MM.1S (cell line): ENCODE data around the gene UBL3.

Source experiments
- DNase-seq: peaks from one replicate; pipeline ENCODE4 v3.0.0-alpha.2; 2015
- H2AFZ ChIP-seq: fragments of 300-600 bp; sonication (generic); 2 replicates; pipeline ENCODE4 v1.6.0; 2016; ENCODE audit warnings: antibody characterized with exemption, low read length
- H3F3A ChIP-seq: fragments of 300-600 bp; sonication (generic); 2 replicates; pipeline ENCODE4 v1.6.1; 2016; ENCODE audit warnings: mild to moderate bottlenecking, antibody characterized with exemption, low read length, moderate library complexity, mixed read lengths; ENCODE audit not compliant: insufficient read depth
- H3K27ac ChIP-seq: fragments of 300-600 bp; sonication (generic); 2 replicates; pipeline ENCODE4 v1.5.1; 2016; ENCODE audit warnings: mild to moderate bottlenecking, low read length
- H3K27me3 ChIP-seq: fragments of 300-600 bp; sonication (generic); replicated peaks from 2 replicates; pipeline ENCODE4 v1.6.0; 2016; ENCODE audit warnings: low read length; ENCODE audit not compliant: insufficient read depth
- H3K36me3 ChIP-seq: fragments of 300-600 bp; sonication (generic); replicated peaks from 2 replicates; pipeline ENCODE4 v1.6.1; 2016; ENCODE audit warnings: mild to moderate bottlenecking, low read length, mixed read lengths; ENCODE audit not compliant: insufficient read depth
- H3K4me1 ChIP-seq: fragments of 300-600 bp; sonication (generic); 2 replicates; pipeline ENCODE4 v1.6.1; 2016; ENCODE audit warnings: low read length, mixed read lengths
- H3K4me2 ChIP-seq: fragments of 300-600 bp; sonication (generic); 2 replicates; pipeline ENCODE4 v1.6.0; 2016; ENCODE audit warnings: low read depth, low read length
- H3K4me3 ChIP-seq: fragments of 300-600 bp; sonication (generic); 2 replicates; pipeline ENCODE4 v1.5.1; 2016; ENCODE audit warnings: low read length, mixed read lengths
- H3K79me2 ChIP-seq: fragments of 300-600 bp; sonication (generic); 2 replicates; pipeline ENCODE4 v1.6.1; 2016; ENCODE audit warnings: mixed run types, low read length, mixed read lengths
- H3K9ac ChIP-seq: fragments of 300-600 bp; sonication (generic); 2 replicates; pipeline ENCODE4 v1.6.1; 2016; ENCODE audit warnings: low read length, mixed read lengths
- H3K9me2 ChIP-seq: fragments of 300-600 bp; sonication (generic); replicated peaks from 2 replicates; pipeline ENCODE4 v1.6.1; 2016; ENCODE audit warnings: mild to moderate bottlenecking, low read length, mixed read lengths; ENCODE audit not compliant: insufficient read depth
- H3K9me3 ChIP-seq: fragments of 300-600 bp; sonication (generic); replicated peaks from 2 replicates; pipeline ENCODE4 v1.6.1; 2016; ENCODE audit warnings: mild to moderate bottlenecking, low read length, mixed read lengths; ENCODE audit not compliant: insufficient read depth
- H4K20me1 ChIP-seq: fragments of 300-600 bp; sonication (generic); 2 replicates; pipeline ENCODE4 v1.6.1; 2016; ENCODE audit warnings: mild to moderate bottlenecking, low read length, moderate library complexity, mixed read lengths; ENCODE audit not compliant: insufficient read depth
- EZH2 ChIP-seq: fragments of 300-600 bp; sonication (generic); optimal IDR thresholded peaks from 2 replicates; pipeline ENCODE3; 2017; ENCODE audit warnings: low read depth, mild to moderate bottlenecking, antibody characterized with exemption, low read length, mixed read lengths
- EZH2phosphoT487 ChIP-seq: fragments of 300-600 bp; sonication (generic); IDR thresholded peaks from 2 replicates; pipeline ENCODE4 v1.6.1; 2018; ENCODE audit warnings: antibody characterized with exemption, low read length
- TF ChIP-seq, protein P1 (sequence below): fragments of 300-600 bp; sonication (generic); IDR thresholded peaks from 2 replicates; pipeline ENCODE4 v1.5.1; 2016; ENCODE audit warnings: antibody characterized with exemption, low read length, mixed read lengths

Gene UBL3

GRCh38 chr13:29802621-29803020 lies 47.8 kb downstream of the UBL3 start:
- Histone ChIP-seq H3F3A (no peaks in the 10 kb centered on the region), H3K36me3 (no peaks in the 10 kb centered on the region), H4K20me1 (no peaks in the 10 kb centered on the region), H3K4me1 (no peaks in the 10 kb centered on the region), H3K79me2 (no peaks in the 10 kb centered on the region), H3K4me2 (no peak overlapping the region), H3K9me2 (no peaks in the 10 kb centered on the region), H3K27me3 (no peaks in the 10 kb centered on the region), H2AFZ (no peak overlapping the region), H3K9ac (no peak overlapping the region), H3K9me3 (no peaks in the 10 kb centered on the region), H3K27ac (no peak overlapping the region), H3K4me3 (no peak overlapping the region)
- TF ChIP-seq, protein P1, sequence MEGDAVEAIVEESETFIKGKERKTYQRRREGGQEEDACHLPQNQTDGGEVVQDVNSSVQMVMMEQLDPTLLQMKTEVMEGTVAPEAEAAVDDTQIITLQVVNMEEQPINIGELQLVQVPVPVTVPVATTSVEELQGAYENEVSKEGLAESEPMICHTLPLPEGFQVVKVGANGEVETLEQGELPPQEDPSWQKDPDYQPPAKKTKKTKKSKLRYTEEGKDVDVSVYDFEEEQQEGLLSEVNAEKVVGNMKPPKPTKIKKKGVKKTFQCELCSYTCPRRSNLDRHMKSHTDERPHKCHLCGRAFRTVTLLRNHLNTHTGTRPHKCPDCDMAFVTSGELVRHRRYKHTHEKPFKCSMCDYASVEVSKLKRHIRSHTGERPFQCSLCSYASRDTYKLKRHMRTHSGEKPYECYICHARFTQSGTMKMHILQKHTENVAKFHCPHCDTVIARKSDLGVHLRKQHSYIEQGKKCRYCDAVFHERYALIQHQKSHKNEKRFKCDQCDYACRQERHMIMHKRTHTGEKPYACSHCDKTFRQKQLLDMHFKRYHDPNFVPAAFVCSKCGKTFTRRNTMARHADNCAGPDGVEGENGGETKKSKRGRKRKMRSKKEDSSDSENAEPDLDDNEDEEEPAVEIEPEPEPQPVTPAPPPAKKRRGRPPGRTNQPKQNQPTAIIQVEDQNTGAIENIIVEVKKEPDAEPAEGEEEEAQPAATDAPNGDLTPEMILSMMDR = no peak
- TF ChIP-seq EZH2 (no peak), EZH2phosphoT487 (no peak)
- no peak for DNase-seq

DNA sequence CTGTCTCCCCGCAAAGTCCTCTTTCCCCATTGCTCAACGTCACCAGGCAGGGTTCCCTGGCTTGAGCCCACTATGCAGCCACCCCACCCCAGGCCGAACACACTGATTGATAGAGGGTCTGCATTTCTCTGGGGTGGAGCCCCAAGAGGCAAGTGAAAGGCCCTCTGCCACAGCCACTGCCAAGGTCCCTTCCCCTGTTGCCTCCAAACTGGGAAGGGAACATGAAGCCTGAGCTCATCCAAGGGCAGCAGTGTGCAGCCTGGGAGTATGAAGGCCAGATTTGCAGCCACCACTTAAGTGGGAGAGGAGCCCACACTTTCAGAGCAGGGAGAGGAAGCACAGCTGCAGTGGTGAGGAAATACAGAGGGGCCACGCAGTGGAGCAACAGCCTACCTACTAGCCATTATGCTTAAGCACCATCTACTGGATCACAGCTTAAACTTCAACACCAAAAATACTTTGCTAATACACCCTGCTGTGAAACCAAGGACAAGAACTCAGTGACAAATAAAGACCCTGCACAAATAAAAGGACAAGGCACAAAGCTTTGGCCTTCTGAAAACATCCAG lies 48.6 kb downstream of the UBL3 start:
- no peak for DNase-seq
- Histone ChIP-seq H3K9me3 (no peaks in the 10 kb centered on the region), H3K79me2 (no peaks in the 10 kb centered on the region), H3K27me3 (no peaks in the 10 kb centered on the region), H2AFZ (no peak overlapping the region), H3K4me1 (no peaks in the 10 kb centered on the region), H3K27ac (no peak overlapping the region), H3F3A (no peaks in the 10 kb centered on the region), H3K4me3 (no peak overlapping the region), H3K9me2 (no peaks in the 10 kb centered on the region), H3K4me2 (no peak overlapping the region), H3K36me3 (no peaks in the 10 kb centered on the region), H4K20me1 (no peaks in the 10 kb centered on the region), H3K9ac (no peak overlapping the region)
- no peak for TF ChIP-seq EZH2phosphoT487
- TF ChIP-seq, protein P1 = no peak
- TF ChIP-seq EZH2 = no peak

DNA sequence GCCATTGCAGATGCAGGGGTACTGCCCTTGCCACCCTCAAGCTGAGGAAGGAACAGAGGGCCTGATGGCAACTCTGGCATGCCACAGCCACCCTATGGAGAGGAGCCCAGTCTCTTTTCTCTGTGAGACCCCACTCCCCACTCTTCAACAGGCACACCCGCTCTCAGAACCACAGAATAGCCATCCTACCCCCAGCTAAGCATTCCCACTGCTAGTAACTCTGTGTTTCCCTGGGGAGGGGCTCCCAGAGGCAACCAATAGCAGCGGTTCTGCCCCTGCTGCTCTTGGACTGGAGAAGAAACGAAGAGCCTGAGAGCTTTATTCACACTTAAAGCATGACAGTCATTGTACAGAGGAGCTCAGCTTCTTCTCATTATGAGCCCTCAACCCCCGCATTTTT lies 49.3 kb downstream of the UBL3 start:
- Histone ChIP-seq H3K4me1 (no peaks in the 10 kb centered on the region), H3K79me2 (no peaks in the 10 kb centered on the region), H3K4me2 (no peak overlapping the region)

More for the DNA sequence above, 49.3 kb downstream of the UBL3 start:
- H3K9ac ChIP-seq = no peak overlapping the region
- H3K9me3 ChIP-seq = no peaks in the 10 kb centered on the region
- no peaks in the 10 kb centered on the region for H3K27me3 ChIP-seq
- DNase-seq = no peak
- H2AFZ ChIP-seq = no peak overlapping the region
- no peaks in the 10 kb centered on the region for H3K9me2 ChIP-seq
- H3F3A ChIP-seq = no peaks in the 10 kb centered on the region
- H3K4me3 ChIP-seq = no peak overlapping the region
- H3K27ac ChIP-seq = no peak overlapping the region
- H3K36me3 ChIP-seq = no peaks in the 10 kb centered on the region
- TF ChIP-seq EZH2 = no peak
- TF ChIP-seq EZH2phosphoT487 = no peak
- TF ChIP-seq, protein P1 = no peak
- H4K20me1 ChIP-seq = no peaks in the 10 kb centered on the region
